Measurements from ENCODE around the gene PLAGL1.
"Not testable (repeated sequence)": the region's sequence is repeated elsewhere in the genome, so short reads cannot be mapped to it uniquely, and the experiment has no call there.

PLAGL1 gene

DNA sequence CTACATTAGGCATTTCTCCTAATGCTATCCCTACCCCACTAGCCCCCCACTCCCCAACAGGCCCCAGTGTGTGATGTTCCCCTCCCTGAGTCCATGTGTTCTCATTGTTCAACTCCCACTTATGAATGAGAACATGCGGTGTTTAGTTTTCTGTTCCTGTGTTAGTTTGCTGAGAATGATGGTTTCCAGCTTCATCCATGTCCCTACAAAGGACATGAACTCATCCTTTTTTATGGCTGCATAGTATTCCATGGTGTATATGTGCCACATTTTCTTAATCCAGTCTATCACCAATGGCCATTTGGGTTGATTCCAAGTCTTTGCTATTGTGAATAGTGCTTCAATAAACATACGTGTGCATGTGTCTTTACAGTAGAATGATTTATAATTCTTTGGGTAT, 1.6 kb upstream of the PLAGL1 start:
- DNase-seq (ENCODE audit: extremely low read depth in 1 of 2, low read depth in 1 of 2): not testable (repeated sequence)

DNA sequence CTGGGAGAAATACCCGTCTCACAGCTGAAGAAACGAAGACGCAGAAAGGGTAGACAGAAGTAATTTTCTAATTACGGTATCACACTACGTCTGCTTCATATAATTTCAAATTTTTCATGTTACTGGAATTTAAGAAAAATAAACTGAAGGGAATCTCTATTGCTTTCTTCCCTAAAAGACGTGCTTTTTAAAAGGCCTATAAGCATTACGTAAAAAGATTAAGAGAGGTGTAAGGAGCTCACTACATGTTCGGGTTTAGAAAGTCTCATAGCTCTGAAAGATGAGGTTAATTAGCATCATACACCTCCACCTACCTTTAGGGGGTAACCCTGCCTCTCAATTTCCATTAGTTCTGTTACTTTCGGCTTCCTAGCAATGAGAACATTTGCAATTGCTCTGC, 787 bp upstream of the PLAGL1 start:
- no peak for DNase-seq (ENCODE audit: extremely low read depth in 1 of 2, low read depth in 1 of 2)

GRCh38 chr6:144007478-144008119, 460 bp downstream of the PLAGL1 start:
- no peak for DNase-seq (ENCODE audit: extremely low read depth in 1 of 2, low read depth in 1 of 2)

DNA sequence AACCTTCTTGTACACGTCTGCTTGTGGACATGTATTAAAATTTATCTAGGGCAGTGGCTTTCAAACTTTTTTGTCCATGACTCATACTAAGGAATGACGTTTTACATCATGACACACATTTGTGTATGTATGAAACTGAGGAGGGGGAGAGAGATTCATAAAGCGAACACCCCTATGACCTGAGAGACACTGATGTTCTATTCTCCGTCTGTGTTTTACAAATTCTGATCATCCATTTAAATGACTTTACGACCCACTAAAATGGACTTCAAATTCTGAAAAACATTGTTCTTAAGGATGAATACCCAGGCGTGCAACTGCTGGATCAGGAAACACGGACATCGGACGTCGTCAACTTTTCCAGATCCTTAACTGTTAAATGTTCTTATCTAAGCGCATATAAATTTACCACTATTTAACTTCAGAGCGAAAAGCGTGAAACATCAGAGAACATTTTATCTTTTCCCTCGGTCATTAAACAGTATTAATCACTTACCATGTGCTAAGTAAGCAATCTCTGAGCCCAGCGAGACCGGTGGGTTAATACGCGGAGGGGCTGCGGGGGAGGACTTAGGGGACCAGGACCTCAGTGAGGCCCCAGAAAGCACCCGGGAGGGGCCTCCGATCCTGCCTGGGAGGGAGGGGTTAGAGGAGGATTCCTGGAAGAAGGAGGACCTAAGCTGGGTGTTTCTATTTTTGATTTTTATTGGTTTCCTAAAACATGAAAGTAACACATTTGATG, 1.2 kb downstream of the PLAGL1 start:
- DNase-seq (ENCODE audit: extremely low read depth in 1 of 2, low read depth in 1 of 2): no peak

DNA sequence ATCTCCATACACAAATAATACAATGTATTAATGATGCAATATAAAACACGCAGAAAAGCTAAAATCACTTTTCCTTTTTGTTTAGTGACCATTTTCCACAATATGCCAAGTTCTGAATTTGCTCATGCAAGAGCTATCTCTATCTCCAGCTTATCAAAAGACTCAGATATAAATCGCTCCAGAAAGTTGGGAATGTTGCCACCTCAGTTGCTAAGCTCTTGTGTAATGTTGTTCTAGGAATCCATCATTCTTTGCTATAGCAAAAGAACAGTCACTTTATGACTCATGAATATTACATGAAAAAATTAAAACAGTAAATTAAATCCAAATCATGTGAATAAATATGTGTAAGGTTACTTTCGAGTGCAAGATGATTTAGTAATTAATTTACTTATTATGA, 8.7 kb downstream of the PLAGL1 start:
- DNase-seq (ENCODE audit: extremely low read depth in 1 of 2, low read depth in 1 of 2): no peak

DNA sequence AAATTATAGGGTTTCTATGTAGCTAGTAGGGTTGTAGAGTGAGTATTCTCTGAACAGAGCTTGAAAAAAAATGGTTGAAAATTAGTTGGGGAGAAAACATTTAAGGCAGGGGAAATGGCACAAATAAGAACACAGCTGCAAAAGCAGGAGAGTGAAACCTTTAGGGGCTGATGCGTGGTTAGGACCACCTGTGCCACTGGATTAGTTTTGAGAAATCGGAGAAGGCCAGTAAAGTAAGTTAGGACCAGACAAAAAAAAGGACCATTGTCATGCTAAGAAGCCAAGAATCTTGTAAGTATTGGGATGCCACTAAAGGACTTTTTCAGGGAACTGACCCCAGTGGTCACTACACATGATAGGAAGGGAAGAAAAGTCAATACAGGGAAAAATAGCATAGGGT, 9.4 kb downstream of the PLAGL1 start:
- no peak for DNase-seq (ENCODE audit: extremely low read depth in 1 of 2, low read depth in 1 of 2)

DNA sequence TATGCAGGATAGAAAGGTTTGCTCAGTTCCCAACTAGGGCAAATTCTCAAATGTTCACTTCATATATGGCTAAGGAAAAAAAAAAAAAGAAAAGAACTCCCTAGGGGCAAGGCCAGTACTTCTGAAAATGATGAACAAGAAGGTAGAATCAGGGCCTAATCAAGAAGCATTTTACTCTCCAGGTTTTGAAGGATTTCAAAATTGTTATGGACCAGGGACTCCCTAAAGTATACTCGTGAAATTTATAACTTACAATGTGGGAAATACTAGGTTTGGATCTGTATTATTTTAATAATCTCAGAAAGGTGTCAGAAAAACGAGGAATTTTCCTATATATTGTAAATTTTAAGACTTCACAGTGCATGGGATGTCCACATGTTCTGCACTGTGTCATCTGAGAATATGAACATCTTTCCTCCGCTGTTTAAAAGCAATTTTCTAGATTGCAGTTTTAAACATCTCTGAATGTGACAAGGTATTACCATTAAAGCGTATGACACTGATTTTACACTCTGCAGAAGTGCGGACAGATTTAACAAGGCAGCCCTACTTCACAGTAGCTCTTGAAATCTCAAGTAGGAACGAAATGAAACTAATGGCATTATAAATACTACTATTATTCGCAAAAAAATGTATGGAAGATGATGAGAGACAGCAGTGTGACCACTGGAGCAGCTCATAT, 14.0 kb downstream of the PLAGL1 start:
- DNase-seq (ENCODE audit: extremely low read depth in 1 of 2, low read depth in 1 of 2): no peak

DNA sequence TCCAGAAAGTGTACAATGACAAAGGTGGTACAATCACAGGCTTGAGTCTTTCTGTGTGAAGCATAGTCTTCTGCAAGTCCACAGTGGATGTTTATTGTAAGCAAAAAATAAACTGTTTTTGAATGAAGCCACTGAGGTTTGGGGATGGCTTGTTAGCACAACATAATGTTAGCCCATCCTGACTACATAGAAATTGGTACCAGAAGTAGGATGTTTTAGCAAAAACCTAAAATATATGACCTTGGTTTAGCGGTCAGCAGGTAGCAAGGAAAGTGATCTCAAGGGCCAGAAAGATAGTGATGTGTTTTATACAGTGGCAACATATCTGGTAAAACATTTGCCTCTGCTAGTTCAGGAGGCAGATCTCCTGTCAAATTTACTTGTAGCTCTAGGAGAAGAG, 15.8 kb downstream of the PLAGL1 start:
- DNase-seq (ENCODE audit: extremely low read depth in 1 of 2, low read depth in 1 of 2): no peak

DNA sequence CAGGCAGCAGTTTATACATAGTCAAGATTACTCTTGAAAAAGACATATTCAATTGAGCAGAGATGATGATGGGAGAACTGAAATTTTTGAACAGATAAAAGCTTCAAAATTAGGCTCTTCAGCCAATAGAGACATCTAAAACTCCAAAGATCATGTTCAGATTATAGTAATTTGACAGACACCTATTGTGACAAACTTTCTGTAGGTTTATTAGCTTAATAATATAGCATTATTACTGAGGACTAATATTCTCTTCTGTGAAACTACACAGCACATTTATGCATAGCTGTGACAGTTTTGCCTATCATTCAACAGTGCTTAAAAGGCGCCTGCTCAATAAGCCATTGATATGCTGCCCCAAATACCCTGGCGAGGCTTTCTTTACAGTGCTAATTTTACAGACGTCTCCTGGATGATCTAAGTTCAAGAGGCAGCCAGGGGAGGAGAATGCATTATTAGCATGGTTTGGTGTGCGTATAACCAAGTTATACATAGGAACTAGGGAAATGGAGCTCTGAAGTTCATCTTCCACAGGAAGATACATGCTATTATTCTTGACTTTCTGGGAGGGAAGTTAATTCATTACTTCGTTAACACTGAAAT, 21.5 kb downstream of the PLAGL1 start:
- no peak for DNase-seq (ENCODE audit: extremely low read depth in 1 of 2, low read depth in 1 of 2)

- DNase-seq (ENCODE audit: extremely low read depth in 1 of 2, low read depth in 1 of 2): no peak
Measured at GRCh38 chr6:143984666-143985065, 23.4 kb downstream of the PLAGL1 start.

DNA sequence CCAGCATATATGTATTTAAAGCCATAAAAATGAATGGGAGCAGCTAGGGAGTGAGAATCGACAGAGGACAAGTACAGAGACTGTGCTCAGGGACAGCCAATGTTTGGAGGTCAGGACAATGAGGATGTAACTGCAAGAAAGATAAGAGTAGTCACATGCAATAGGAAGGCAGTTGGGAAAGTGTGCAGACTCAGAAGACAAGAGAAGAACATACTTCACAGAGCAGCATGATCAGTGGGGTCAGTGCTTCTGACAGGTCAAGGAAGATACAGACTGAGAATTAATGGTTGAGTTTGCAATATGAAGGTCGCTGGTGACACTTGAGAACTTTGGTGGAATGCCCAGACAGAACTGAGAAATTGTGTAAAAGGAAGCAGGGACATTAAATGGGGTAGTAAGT, 25.1 kb downstream of the PLAGL1 start:
- no peak for DNase-seq (ENCODE audit: extremely low read depth in 1 of 2, low read depth in 1 of 2)

- no peak for DNase-seq (ENCODE audit: extremely low read depth in 1 of 2, low read depth in 1 of 2)
Measured at GRCh38 chr6:143980921-143981320, 27.1 kb downstream of the PLAGL1 start.

DNA sequence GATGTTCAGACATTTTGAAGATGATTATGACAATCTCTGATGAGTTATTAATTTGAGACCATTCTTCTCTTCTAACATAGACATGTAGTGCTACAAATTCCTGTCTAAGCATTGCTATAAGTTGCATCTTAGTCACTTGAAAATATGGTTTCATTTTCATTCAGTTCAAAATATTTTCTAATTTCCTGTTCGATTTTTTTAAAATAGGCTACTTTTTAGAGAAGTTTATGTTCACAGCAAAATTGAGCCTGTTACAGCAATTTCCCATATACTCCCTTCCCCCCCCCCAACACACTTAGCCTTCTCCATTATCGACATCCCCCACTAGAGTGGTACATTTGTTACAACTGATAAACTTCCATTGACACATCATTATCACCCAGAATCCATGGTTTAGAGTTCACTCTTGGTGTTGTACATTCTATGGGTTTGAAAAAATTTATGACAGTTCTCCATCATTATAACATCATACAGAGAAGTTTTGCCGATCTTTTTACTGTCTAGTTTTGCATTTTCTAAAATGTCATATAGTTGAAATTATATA, 31.2 kb downstream of the PLAGL1 start:
- DNase-seq (ENCODE audit: extremely low read depth in 1 of 2, low read depth in 1 of 2): no peak

GRCh38 chr6:143974089-143974488, 34.0 kb downstream of the PLAGL1 start:
- DNase-seq (ENCODE audit: extremely low read depth in 1 of 2, low read depth in 1 of 2): no peak

GRCh38 chr6:143973097-143973966, 34.7 kb downstream of the PLAGL1 start:
- DNase-seq (ENCODE audit: extremely low read depth in 1 of 2, low read depth in 1 of 2): no peak

- no peak for DNase-seq (ENCODE audit: extremely low read depth in 1 of 2, low read depth in 1 of 2)
Measured at GRCh38 chr6:143971482-143972205, 36.4 kb downstream of the PLAGL1 start.

DNA sequence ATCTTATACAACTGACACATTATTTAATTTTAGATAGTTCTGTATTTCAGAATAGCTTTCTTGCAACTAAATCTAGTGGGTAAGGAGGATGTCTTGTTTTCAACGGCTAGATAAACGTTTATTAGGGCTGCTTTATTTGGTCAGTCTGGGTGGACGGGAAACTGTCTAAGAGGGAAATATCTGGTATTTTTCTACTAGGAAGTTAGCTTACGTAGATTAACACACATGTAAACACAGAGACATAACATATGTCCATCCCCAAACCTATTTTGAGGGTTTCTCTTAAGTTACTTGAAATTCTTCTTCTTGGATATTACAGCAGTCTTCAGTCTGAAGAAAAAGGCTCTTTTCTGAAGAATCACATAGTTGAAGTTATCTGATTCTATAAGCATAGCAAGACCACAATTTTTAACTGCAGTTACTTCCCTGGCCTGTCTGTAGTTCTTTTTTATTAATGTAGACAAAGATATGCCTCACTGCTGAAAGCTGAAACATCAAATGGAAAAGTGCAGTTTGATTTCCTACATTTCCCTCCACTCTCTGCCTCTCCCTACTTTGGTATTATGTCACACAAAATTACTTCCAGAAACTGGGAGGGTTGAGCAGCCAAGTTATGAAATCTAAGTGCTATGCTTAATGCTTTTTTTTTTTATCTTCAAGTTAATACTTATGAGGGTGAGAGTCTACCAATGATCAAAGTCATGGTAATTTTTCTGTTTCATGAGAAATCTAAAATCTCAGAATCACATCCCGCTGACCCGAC, 37.4 kb downstream of the PLAGL1 start:
- DNase-seq (ENCODE audit: extremely low read depth in 1 of 2, low read depth in 1 of 2): no peak

DNA sequence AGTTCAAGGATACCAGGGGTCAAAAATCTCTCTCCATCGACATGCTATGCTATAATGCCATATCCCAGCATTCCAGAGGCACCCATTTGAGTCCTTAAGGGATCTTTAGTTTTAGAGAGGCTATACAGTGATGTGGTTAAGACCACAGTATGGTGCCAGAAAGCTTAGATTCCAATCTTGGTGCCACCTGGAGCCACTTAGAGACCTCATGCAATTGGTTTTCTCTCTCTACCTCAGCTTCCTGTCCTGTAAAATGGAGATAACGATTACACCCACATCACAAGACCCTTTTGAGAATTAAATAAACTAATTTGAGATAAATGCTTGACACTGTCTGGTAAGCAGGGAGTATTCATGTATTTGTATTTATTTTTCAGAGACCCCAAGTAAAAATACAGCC, 39.0 kb downstream of the PLAGL1 start:
- DNase-seq (ENCODE audit: extremely low read depth in 1 of 2, low read depth in 1 of 2): no peak

DNA sequence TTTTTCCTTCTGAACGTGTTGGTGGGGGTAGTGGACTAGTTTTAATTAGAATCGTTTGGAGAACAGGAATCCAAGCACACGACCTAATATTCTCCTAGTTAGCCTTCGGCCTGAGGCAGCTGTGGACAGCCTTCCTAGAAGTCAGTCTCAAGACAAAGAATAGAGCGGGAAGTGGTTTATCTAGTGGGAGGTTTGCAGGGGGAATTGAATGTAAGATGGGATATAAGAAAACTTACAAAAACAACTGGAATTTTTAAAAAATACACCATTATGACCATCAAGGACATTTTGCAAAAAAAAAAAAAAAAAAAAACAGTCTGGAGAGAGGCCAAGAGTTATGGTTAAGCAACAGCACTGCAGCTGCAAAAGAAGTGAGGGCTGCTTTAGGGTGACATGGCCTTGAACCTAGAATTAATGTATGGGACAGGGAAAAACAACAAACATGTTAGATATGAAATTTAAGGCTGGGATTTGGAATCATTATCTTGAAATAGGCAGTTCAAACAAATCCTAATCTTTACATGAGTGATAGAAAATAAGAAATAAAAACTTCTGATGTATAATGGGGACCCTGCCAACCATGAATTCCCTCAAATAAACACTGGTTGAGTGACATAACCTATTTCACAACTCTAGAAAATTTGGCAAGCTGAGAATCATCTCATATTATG, 40.2 kb downstream of the PLAGL1 start:
- no peak for DNase-seq (ENCODE audit: extremely low read depth in 1 of 2, low read depth in 1 of 2)
